IPS-NIHi11 (cell line): ENCODE results near the gene PIWIL4.
A peak's percentile ranks its signal among the peaks of the same experiment; 100 is the strongest.
"Not testable (repeated sequence)": the region's sequence is repeated elsewhere in the genome, so short reads cannot be mapped to it uniquely, and the experiment has no call there.

Experiments used
- DNase-seq: peaks from one replicate; pipeline ENCODE4 v3.0.0; 2012; ENCODE audit warnings: mixed read lengths, low spot score

PIWIL4 gene

GRCh38 chr11:94585399-94585798 lies 18.2 kb downstream of the PIWIL4 start:
- DNase-seq, result no peak

- no peak for DNase-seq
Measured at GRCh38 chr11:94586546-94586945, 19.4 kb downstream of the PIWIL4 start.

GRCh38 chr11:94586978-94587377 lies 19.8 kb downstream of the PIWIL4 start:
- DNase-seq, result no peak

- DNase-seq, result peak; percentile 50
Measured at GRCh38 chr11:94588366-94588942, 21.3 kb downstream of the PIWIL4 start.

GRCh38 chr11:94590352-94591041 lies 23.3 kb downstream of the PIWIL4 start:
- DNase-seq, result no peak

- no peak for DNase-seq
Measured at GRCh38 chr11:94593030-94593429, 25.9 kb downstream of the PIWIL4 start.

- no peak for DNase-seq
Measured at GRCh38 chr11:94595076-94595475, 27.9 kb downstream of the PIWIL4 start.

- no peak for DNase-seq
Measured at GRCh38 chr11:94597896-94598295, 30.7 kb downstream of the PIWIL4 start.

- DNase-seq, result no peak
Measured at GRCh38 chr11:94599510-94599909, 32.3 kb downstream of the PIWIL4 start.

- no peak for DNase-seq
Measured at GRCh38 chr11:94602430-94603372, 35.5 kb downstream of the PIWIL4 start.

GRCh38 chr11:94603587-94603986 lies 36.4 kb downstream of the PIWIL4 start:
- DNase-seq, result no peak

GRCh38 chr11:94604482-94604881 lies 37.3 kb downstream of the PIWIL4 start:
- no peak for DNase-seq

- no peak for DNase-seq
Measured at GRCh38 chr11:94613120-94613519, 46.0 kb downstream of the PIWIL4 start.

GRCh38 chr11:94623120-94623735 lies 56.1 kb downstream of the PIWIL4 start:
- peak; percentile 86 for DNase-seq

GRCh38 chr11:94625422-94625821 lies 58.3 kb downstream of the PIWIL4 start:
- DNase-seq, result not testable (repeated sequence)

GRCh38 chr11:94627003-94627560 lies 59.9 kb downstream of the PIWIL4 start:
- not testable (repeated sequence) for DNase-seq

GRCh38 chr11:94629741-94630140 lies 62.6 kb downstream of the PIWIL4 start:
- DNase-seq, result no peak

GRCh38 chr11:94630221-94630620 lies 63.1 kb downstream of the PIWIL4 start:
- no peak for DNase-seq

- DNase-seq, result no peak
Measured at GRCh38 chr11:94632356-94632755, 65.2 kb downstream of the PIWIL4 start.

- no peak for DNase-seq
Measured at GRCh38 chr11:94635072-94635471, 67.9 kb downstream of the PIWIL4 start.

- DNase-seq, result no peak
Measured at GRCh38 chr11:94636388-94636949, 69.3 kb downstream of the PIWIL4 start.
